A673 (cell line): ENCODE data around the gene ATXN10. TPM values are rescaled to one million over a fixed set of nuclear protein-coding genes. Genes with fewer than 3 reads are reported as not detected.

ENCODE experiments used
- BruUV-seq: library from RNA; stranded (reverse); fragments of 400-500 nt; replicated peaks from 2 replicates; lab custom pipeline; 2021; lab: Mats Ljungman, UMichigan
- CTCF ChIA-PET: fragments of 300-600 bp; sonication (Branson Sonifier 250); formaldehyde crosslinking; loops from one replicate; lab custom pipeline; 2022; ENCODE audit warnings: antibody characterized with exemption; lab: Charles Lee
- POLR2A ChIA-PET: fragments of 300-600 bp; sonication (Branson Sonifier 250); formaldehyde crosslinking; loops from one replicate; lab custom pipeline; 2022; ENCODE audit warnings: antibody characterized with exemption; ENCODE audit not compliant: low non-redundant PET; lab: Charles Lee
- DNase-seq: peaks from one replicate; pipeline ENCODE4 v3.0.0-alpha.2; 2015; ENCODE audit warnings: low spot score
- H3K27ac ChIP-seq: fragments of 200-600 bp; sonication (generic); 2 replicates; pipeline ENCODE4 v1.5.1; 2016; ENCODE audit warnings: mixed run types, low read depth, mild to moderate bottlenecking, mixed read lengths, antibody characterized with exemption, low read length; ENCODE audit not compliant: poor library complexity, severe bottlenecking
- H3K27me3 ChIP-seq: fragments of 200-600 bp; sonication (generic); replicated peaks from 2 replicates; pipeline ENCODE4 v1.6.1; 2017; ENCODE audit warnings: mixed run types, low read depth, mild to moderate bottlenecking, mixed read lengths, antibody characterized with exemption, low read length; ENCODE audit not compliant: insufficient read depth, poor library complexity
- H3K36me3 ChIP-seq: fragments of 200-600 bp; sonication (generic); 2 replicates; pipeline ENCODE4 v1.6.1; 2016; ENCODE audit warnings: mixed run types, mild to moderate bottlenecking, mixed read lengths, antibody characterized with exemption, low read length; ENCODE audit not compliant: insufficient read depth, poor library complexity, severe bottlenecking
- H3K4me1 ChIP-seq: fragments of 200-600 bp; sonication (generic); 2 replicates; pipeline ENCODE4 v1.6.1; 2017; ENCODE audit warnings: mixed run types, mild to moderate bottlenecking, mixed read lengths, antibody characterized with exemption, low read length; ENCODE audit not compliant: insufficient read depth, poor library complexity, severe bottlenecking
- H3K4me3 ChIP-seq: fragments of 200-600 bp; sonication (generic); 2 replicates; pipeline ENCODE4 v1.5.1; 2016; ENCODE audit warnings: low read depth, mixed run types, mild to moderate bottlenecking, mixed read lengths, low read length; ENCODE audit not compliant: poor library complexity, severe bottlenecking
- H3K9me3 ChIP-seq: fragments of 200-600 bp; sonication (generic); 2 replicates; pipeline ENCODE4 v1.6.1; 2016; ENCODE audit warnings: mixed run types, low read depth, mild to moderate bottlenecking, mixed read lengths, antibody characterized with exemption, low read length; ENCODE audit not compliant: poor library complexity, severe bottlenecking
- EZH2 ChIP-seq: fragments of 200-600 bp; sonication (generic); IDR thresholded peaks from 2 replicates; pipeline ENCODE4 v1.6.1; 2017; ENCODE audit warnings: borderline replicate concordance, low read depth, mild to moderate bottlenecking, mixed read lengths, antibody characterized with exemption, low read length; ENCODE audit not compliant: poor library complexity, severe bottlenecking
- intact Hi-C: fragments of 100-400 bp; cut with micrococcal nuclease; formaldehyde crosslinking; loops from one replicate; pipeline ENCODE4 v1.10.0; 2022; ENCODE audit not compliant: unreplicated experiment
- total RNA-seq: library from RNA; stranded (reverse); gene quantifications from 2 replicates; pipeline ENCODE4 v1.2.3, GENCODE V29; 2021
- TF ChIP-seq, protein P1 (sequence below): fragments of 300-800, 200-600 bp; sonication (generic); conservative IDR thresholded peaks from 2 replicates; pipeline ENCODE4 v1.5.1; 2017; ENCODE audit warnings: low read depth, mild to moderate bottlenecking, antibody characterized with exemption, low read length, moderate library complexity, mixed read lengths

Gene ATXN10
- total RNA-seq, 1 experiment from 2014 or later, result 294 TPM

- POLR2A ChIA-PET, result no interaction called here
- no TSS peak for BruUV-seq
- Histone ChIP-seq H3K27ac (no peak overlapping the region), H3K27me3 (no peaks in the 10 kb centered on the region), H3K9me3 (no peaks in the 10 kb centered on the region), H3K36me3 (peaks cover 5% of the 10 kb centered on the region), H3K4me1 (no peaks in the 10 kb centered on the region), H3K4me3 (no peak overlapping the region)
- DNase-seq, result no peak
- CTCF ChIA-PET, result no interaction called here
- intact Hi-C loops, result no loop called here
- TF ChIP-seq, protein P1, sequence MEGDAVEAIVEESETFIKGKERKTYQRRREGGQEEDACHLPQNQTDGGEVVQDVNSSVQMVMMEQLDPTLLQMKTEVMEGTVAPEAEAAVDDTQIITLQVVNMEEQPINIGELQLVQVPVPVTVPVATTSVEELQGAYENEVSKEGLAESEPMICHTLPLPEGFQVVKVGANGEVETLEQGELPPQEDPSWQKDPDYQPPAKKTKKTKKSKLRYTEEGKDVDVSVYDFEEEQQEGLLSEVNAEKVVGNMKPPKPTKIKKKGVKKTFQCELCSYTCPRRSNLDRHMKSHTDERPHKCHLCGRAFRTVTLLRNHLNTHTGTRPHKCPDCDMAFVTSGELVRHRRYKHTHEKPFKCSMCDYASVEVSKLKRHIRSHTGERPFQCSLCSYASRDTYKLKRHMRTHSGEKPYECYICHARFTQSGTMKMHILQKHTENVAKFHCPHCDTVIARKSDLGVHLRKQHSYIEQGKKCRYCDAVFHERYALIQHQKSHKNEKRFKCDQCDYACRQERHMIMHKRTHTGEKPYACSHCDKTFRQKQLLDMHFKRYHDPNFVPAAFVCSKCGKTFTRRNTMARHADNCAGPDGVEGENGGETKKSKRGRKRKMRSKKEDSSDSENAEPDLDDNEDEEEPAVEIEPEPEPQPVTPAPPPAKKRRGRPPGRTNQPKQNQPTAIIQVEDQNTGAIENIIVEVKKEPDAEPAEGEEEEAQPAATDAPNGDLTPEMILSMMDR, result no peak
- TF ChIP-seq EZH2, result no peak
These were observed 84.9 kb downstream of the ATXN10 start for GRCh38 chr22:45756558-45756957.

DNA sequence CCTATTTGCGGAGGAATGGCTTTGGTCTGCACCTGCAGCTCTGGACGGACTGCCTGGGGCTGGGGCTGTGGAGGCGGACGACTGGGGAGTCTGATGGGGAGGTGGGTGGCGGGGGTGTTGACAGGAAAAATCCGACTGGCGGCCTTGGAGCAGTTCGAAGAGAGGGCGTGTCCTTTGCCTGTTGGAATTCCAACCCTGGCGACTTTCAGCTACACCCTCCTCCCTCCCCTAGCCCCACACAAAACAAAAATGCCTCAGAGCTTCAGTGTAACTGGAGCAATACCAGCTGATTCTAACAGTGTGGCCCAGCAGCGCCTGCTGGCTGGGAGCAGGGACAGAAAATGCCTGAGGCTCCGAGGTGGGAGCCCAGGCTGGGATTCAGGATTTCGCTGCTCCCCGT lies 85.4 kb downstream of the ATXN10 start:
- H3K4me3 ChIP-seq, result no peak overlapping the region
- no peak for TF ChIP-seq EZH2
- TF ChIP-seq, protein P1, result no peak
- H3K27ac ChIP-seq, result no peak overlapping the region
- intact Hi-C loops, result no loop called here
- H3K9me3 ChIP-seq, result no peaks in the 10 kb centered on the region
- peaks cover 5% of the 10 kb centered on the region for H3K36me3 ChIP-seq
- H3K27me3 ChIP-seq, result no peaks in the 10 kb centered on the region
- BruUV-seq, result no TSS peak
- DNase-seq, result no peak
- ChIA-PET POLR2A (no interaction called here), CTCF (no interaction called here)
- H3K4me1 ChIP-seq, result no peaks in the 10 kb centered on the region

DNA sequence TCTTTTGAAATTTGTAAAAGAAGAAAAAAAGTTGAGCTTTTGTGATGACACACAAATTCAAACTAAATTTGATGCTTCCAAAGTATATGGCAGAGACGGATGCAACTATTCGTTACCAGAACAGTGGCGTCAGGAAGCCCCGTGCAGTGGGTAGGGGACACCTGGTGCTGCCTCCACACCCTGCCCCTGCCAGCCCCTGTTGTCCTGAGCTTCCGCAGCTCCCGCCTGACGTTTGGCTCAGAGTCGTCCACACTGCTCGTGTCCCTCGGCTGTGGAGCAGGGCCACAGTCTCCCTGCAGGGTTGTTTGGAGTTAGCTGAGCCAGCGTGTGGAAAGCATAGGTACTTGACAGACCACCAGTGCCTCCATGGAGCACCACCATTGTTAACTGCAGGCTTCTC lies 86.3 kb downstream of the ATXN10 start:
- TF ChIP-seq, protein P1, result no peak
- TF ChIP-seq EZH2, result no peak
- H3K4me3 ChIP-seq, result no peak overlapping the region
- no peaks in the 10 kb centered on the region for H3K9me3 ChIP-seq
- no TSS peak for BruUV-seq
- no peak overlapping the region for H3K27ac ChIP-seq
- no peaks in the 10 kb centered on the region for H3K27me3 ChIP-seq
- POLR2A ChIA-PET, result interaction anchor here (0.5 kb wide), 1 partner anchor 15 kb away, joined by 3 read pairs; no protein-coding TSS in a partner anchor
- no peaks in the 10 kb centered on the region for H3K4me1 ChIP-seq
- DNase-seq, result no peak
- intact Hi-C loops, result no loop called here
- CTCF ChIA-PET, result no interaction called here
- H3K36me3 ChIP-seq, result peaks cover 5% of the 10 kb centered on the region
